Measurements from ENCODE around the gene ST8SIA6. TPM values are rescaled to one million over a fixed set of nuclear protein-coding genes. Genes with fewer than 3 reads are reported as not detected.
"Not testable (repeated sequence)": the region's sequence is repeated elsewhere in the genome, so short reads cannot be mapped to it uniquely, and the experiment has no call there.

The ST8SIA6 gene
- total RNA-seq, 1 experiment from 2014 or later = 0.91 TPM

DNA sequence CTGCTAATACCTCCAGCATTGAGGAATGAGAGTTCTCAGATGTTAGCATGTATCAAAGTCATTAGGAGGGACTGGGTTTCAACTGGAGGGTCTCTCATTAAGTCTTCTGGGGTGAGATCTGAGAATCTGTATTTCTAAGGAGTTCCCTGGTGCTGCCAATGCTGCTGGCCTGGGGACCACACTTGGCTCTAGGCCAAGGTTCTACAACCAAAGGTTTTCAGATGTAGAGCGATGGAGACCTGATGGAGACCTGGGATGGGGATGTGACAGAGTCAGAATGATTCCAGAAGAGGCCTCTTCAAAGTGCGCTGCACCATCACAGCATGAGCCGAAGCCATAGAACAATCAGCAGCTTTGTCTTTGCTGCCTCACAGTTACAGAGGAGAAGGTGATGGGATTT is 27.2 kb downstream of the ST8SIA6 start:
- DNase-seq (ENCODE audit: low read depth) = no peak

DNA sequence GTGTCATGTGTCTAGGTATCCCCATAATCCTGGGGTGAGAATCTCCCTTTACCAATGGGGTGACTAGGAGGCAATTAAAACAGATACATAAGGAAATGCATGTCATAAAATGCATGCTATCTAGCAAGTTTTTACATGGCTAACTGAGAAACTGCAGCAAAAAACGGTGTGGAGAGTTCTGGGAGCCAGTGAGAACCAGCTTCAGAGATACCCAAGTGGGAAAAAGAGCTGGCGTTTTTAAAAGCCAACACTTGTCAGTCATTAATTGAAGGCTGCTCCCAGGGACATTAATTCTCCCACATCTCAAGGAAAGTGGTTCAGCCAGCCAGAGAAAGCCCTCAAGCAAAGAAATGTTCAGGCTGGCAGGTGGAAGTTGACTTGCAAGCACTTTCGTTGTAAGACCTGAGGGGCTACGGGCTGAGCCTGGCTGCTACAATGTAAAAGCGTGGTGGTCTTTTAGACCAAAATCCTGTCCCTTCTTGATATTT is 28.1 kb downstream of the ST8SIA6 start:
- no peak for DNase-seq (ENCODE audit: low read depth)

DNA sequence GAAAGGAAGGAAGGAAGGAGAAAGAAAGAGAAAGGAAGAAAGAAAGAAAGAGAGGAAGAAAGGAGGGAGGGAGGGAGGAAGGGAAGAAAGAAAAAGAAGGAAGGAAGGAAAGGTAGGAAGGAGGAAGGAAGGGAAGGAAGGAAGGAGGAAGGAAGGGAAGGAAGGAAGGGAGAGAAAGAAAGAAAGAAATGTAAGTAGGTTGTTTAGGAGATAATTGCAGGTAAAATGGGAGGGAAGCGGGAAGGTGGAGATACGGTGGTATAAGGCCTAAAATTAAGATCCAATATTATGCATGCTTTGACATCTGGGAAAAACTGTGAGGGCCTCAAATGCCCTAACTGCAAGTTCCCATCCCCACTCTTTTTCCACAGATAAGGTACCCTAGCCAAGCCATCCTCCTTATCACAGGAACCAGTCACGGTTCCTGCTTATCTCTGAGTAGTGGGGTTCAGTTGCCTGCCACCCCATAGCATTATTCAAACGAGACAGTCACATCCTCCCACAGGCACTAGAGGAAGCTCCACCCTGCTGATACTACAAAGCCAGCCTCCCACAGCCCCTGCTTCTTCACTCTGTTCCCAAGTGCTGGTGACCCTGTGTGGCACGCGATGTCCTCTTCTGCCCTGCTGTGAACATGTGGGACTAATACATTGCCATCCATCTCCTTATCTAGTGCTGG is 28.7 kb downstream of the ST8SIA6 start:
- DNase-seq (ENCODE audit: low read depth) = no peak

DNA sequence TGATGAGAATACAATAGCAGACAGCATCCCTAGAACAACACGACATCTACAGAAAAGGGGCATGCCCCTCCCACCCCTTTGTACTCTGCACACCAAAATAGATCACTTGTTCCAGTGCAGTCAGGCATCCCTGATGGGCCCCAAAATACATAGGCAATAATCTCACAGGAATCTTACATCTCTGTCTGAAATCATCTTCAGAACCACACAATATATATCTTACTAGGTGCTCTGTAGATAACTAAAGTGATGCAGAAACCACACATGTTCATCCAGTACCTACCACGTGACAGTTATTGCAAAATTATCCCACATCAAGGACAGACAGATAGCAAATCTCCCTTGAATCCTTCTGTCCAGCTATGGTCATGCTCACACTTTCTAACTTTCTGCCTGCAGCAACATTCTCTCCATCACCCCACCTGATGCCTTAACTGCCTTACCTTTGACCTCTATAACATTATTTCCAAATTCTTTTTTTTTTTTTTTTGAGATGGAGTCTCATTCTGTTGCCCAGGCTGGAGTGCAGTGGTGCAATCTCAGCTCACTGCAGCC is 30.7 kb downstream of the ST8SIA6 start:
- DNase-seq (ENCODE audit: low read depth) = no peak

DNA sequence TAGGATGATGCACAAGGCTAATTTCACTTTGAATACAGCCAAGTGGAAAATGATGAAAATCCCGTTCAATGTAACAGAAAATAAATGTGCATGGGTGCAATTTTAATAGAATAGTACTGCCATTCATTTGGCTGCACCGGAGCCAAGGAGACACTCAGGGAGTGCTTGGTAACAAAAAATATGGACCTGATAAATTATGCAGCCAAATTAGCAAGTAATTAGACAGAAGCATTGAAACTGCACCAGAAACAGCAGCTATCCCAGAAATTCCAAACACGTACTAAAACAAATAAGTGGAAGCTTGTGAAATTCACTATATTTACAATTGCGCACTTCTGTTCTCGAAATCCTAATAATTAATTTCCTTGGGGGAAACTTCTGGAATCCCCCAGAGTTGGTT is 31.5 kb downstream of the ST8SIA6 start:
- no peak for DNase-seq (ENCODE audit: low read depth)

DNA sequence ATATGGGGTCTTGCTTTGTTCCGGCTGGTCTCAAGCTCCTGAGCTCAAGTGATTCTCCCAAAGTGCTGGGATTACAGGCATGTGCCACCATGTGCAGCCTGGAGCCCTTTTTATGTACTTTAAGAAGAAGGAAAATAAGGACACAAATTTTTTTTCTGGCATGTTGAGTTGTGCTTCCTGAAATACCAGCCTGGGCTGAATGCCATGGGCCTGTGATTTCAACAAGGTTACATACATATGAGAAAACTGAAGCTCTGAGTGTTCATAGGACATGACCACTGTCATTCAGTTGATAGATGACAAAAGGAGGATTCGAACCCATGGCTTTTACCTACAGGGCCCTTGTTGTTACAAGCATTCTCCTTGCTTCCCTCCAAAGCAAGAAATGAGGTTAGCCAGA is 36.1 kb downstream of the ST8SIA6 start:
- DNase-seq (ENCODE audit: low read depth) = no peak

DNA sequence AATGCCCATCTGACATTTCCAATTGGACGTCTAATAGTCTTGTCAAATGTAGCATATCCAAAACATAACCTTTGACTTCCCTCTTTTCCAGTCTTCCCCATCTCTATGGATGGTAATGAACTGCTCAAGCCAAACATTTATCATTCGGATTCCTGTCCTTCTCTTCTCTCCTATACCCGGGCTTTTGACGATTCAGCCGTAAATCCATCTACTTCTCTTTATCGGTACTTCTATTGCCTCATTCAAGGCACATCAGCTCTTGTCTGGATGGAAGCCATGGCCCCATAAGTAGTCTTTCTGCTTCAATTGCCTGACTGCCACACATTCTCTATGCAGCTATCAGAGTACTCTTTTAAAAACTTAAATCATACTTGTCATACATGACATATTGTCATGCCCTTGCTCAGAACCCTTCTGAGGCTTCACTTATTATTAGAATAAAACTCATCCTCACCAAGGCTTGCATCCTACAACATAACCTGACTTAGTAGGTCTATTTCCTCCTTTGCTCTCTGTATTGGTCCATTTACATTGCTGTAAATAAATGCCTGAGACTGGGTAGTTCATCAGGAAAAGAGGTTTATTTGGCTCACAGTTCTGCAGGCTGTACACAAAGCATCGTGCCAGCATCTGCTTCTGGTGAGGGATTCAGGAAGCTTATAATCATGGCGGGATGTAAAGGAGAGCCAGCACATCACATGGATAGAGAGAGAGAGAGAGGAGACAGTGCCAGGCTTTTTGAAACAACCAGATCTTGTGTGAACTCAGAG is 37.8 kb downstream of the ST8SIA6 start:
- DNase-seq (ENCODE audit: low read depth) = no peak

DNA sequence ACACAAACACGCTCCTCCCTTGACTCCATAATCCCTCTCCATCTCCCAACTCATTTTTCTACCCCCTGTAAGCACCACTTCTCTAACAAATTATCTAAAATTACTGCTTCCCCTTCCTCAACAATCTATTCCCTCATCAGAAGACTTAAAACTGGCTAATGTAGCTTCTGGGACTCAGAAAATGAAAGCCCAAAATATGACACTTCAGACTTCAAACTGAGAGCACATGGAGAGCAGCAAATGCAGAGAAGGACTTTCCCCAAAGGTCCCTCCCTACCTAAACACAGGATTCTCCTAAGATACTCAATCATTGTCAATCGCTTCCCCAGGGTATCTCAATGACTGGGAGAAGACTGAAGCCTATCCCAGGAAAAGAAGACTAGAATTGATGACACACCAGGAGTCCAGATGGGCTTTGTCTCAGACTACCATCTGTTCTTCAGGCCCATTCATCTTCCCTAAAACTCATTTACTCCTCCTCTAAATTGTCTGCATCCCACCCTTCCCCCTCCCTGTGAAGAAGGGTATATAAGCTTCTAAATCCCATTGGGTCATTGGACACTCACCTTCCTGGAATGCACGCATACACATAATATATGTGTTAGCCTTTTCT is 39.2 kb downstream of the ST8SIA6 start:
- DNase-seq (ENCODE audit: low read depth) = no peak

DNA sequence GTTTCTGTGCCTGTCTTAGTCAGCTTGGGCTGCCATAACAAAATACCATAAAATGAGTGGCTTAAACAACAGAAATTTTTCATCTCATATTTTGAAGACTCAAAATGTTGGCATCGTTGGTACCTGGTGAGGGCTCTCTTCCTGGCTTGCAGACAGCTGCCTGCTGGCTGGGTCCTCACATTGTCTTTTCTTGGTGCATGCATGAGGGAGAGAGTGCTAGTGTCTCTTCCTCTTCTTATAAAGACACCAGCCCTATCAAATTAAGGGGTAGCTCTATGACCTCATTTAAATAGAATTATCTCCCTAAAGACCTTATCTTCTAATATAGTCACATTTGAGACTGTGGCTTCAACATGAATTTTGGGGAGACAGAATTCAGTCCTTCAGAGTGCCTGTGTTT is 39.9 kb downstream of the ST8SIA6 start:
- DNase-seq (ENCODE audit: low read depth) = no peak

DNA sequence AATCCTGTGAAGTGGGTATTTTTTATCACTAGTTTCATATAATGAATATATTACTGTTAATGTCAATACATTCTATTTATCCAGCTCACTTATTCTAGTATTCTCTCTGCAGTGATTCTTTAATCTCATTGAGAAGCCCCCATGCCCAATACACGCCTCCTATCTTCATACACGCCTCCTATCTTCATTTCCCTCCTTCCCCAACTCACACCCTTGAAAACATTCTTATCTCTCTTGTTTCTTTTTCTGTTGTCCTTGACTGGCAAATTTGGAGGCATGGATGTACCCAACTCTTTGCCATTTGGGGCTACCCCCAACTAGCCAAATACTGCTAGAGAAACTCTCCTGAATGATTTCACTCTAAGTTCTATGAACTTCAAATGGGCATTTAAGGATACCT is 40.5 kb downstream of the ST8SIA6 start:
- DNase-seq (ENCODE audit: low read depth) = no peak

DNA sequence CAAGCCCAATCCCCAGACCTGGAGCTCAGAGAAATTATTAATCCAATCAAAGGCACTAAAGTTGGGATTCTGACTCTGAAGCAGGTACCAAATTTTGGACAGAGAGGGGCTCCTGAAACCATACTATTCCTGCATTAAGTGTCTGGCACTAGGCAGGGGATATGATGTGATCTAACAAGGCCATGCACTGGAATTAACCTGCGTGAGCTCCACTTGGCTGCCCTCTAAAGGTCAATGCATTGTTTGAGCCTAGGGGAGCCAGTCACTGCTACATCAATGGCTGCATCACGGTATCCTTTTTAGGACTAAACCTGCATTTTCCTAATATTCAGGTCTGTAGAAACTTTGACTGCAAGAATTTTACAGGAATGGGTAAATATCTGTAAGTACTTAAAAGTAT is 42.1 kb downstream of the ST8SIA6 start:
- DNase-seq (ENCODE audit: low read depth) = no peak

DNA sequence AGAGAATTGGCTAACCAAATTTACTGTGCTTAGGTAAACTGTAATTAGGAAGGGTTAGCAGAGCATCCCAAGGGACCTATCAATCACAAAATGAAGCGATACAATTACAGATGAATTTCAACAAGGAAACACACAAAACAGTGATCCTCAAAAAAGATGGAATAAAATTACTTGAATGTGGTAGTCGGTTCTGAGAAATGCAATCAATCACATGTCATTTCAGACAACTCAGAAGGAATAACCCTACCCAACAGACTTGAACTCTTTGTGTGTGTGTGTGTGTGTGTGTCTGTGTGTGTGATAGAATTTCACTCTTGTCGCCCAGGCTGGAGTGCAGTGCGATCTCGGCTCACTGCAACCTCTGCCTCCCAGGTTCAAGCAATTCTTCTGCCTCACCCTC is 43.5 kb downstream of the ST8SIA6 start:
- no peak for DNase-seq (ENCODE audit: low read depth)

DNA sequence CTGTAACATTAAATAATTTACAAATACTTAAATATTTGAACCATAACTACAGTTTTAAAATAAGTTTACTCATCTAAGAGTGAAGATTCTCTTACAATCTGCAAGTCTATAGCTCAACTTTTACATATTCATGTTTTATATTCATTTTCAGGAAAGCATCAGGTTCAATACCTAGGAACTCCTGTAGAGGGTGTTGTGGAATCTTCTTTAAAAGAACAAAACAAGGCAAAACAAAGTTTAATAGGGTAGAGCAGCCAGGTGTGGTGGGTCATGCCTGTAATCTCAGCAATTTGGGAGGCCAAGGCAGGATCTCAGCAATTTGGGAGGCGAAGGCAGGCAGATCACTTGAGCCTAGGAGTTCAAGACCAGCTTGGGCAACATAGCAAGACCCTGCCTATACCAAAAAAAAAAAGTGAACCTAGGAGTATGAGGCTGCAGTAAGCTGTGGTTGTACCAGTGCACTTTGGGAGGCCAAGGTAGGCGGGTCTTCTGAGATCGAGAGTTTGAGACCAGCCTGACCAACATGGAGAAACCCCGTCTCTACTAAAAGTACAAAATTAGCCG is 45.1 kb downstream of the ST8SIA6 start:
- DNase-seq (ENCODE audit: low read depth) = no peak

DNA sequence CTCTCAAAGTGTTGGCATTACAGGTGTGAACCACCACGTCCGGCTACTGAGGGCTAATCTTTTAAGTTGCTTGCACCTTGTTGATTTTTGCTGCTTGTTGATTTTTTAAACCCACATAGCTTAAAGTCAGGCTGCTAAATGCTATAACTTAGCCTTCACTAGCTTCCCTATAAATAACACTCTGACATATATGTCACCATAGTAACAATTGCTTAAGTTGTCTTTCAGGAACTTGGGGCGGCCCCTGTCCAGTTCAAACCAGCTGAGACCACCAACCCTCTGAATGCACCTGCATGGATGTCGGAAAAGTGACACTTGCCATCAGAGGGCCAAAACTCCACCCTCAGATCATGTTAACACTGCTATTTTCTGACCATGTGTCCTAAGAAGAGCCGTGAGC is 47.3 kb downstream of the ST8SIA6 start:
- DNase-seq (ENCODE audit: low read depth) = no peak

DNA sequence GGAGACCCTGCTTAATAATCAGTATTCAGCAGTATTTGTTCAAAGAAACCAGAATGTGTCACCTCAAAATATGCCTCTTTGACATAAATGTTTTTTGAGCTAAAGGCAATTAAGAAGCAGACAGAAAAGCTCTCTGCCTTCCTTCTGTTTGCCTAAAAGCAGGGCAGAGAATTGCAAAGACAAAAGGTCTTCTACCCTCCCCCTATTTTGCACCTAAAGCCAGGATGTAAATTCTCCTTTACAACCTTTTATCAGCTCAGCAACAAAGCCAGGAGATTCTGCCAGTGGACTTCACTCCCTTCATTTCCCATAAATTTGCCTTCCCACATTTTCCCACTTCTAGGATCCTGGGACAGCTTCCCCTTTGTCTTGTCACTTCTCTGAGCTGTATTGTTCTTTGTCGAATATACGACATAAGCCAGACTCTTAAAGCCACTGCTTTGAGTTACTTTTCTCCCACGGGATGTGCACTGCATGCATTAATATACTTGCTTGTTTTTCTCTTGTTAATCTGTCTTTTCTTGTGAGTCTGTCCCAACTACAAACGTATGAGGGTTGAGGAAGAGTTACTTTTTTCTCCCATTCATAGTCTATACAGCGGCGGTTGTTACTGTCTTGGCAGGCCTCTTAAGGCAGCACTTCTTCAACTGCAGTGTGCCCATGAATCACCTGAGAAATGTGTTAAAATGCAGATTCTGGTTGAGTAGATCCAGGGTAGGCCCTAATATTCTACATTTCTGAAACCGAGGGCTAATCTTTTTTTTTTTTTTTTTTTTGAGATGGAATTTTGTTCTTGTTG is 48.2 kb downstream of the ST8SIA6 start:
- DNase-seq (ENCODE audit: low read depth) = no peak

DNA sequence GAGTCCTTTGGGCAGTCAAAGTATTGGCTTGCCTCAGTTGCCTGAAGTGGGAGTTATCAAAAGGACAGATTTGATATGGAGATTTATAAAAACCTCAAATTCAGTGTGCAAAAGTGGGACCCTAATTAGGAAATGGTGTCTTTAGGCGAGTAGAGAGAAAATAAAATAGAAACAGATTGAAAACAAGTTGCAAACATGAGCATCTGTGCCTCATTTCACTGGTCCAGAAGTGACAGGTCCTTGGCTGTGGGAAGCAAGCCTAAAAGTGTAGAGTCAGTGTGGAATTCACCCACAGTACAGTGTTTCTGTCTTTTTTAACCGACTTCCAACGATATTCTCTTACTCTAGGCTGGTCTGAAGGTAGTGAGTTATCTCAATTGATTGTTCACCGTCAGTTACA is 51.2 kb downstream of the ST8SIA6 start:
- DNase-seq (ENCODE audit: low read depth) = no peak

DNA sequence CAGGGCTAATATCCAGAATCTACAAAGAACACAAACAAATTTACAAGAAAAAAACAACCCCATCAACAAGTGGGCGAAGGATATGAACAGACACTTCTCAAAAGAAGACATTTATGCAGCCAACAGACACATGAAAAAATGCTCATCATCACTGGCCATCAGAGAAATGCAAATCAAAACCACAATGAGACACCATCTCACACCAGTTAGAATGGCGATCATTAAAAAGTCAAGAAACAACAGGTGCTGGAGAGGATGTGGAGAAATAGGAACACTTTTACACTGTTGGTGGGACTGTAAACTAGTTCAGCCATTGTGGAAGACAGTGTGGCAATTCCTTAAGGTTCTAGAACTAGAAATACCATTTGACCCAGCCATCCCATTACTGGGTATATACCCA is 52.4 kb downstream of the ST8SIA6 start:
- not testable (repeated sequence) for DNase-seq (ENCODE audit: low read depth)

DNA sequence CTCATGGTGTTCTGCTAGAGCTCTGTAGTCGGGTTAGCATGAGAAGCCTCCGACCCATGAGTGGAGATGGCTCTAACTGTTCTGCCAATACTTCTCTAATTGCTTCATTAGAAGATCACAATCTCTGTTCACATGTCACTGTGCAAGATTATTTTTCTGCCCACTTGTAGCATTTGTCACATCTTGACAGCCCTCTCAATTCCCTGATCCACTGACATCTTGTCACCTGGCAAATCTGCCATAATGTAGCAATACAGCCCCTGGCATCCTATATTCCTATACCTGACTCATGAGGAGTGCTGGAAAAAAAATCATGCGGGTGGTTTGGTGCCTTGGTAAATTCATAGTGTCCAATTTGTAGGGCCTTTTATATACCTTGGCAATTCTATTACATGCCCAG is 58.4 kb downstream of the ST8SIA6 start:
- DNase-seq (ENCODE audit: low read depth) = no peak

DNA sequence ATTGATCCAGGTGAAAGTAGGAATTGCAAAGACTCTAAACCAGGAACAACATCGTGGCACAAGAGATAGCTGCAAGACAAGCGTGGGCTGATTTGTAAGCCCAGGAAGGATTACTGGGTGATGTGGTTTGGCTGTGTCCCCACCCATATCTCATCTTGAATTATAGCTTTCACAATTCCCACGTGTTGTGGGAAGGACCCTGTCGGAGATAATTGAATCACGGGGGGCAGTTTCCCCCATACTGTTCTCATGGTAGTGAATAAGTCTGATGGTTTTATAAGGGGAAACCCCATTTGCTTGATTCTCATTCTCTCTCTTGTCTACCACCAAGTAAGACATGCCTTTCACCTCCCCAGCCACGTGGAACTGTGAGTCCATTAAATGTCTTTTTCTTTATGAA is 59.5 kb downstream of the ST8SIA6 start:
- no peak for DNase-seq (ENCODE audit: low read depth)

DNA sequence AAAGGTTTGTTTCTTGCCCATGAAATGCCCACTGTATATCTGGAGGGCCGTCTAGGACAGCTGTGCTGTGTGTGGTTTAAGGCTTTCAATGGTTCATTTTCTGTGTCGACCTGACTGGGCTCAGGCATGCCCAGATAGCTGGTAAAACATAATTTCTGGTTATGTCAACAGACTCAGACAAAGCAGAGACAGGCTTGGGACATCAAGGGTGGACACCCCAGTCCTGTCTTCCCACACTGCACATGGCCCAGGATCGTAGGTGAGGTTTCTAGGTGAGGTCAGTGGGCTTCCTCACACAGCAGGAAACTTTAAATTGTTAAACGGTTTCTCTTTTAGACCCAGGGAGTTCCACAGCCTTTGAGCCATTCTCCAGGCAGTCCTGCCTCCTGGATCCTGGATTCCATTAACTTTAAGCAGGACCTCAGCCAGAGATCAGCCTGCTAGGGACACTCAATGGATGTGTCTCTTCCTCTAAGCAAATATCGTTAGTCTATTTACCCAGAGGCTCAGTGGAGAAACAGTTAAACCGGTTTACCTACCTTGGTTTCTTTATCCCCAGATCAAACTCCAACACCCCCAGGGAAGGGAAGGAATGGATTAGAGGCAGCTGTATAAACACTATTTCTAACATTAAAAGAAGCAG is 66.4 kb downstream of the ST8SIA6 start:
- DNase-seq (ENCODE audit: low read depth) = no peak

DNA sequence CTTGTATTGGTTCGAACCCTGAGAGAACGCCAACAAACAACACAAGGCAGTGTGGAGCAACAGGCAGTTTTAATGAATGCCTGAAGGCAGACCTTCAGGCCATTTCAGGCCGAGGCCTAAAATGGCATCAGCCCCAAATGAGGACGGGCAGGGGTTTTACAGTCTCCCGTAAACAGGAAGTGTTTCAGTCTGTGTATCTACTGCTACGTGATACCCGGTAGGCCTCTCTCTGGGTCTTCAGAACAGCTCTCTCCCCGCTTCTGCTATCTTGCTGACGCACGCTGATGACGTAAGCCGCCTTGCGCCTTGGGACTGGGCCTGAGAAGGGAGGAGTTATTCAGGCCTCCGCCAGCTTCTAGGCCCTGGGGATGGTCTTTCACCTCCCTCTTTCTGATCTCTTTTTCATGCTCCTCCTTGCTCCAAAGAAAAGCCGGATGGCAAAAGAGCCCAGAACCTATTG is 67.7 kb downstream of the ST8SIA6 start:
- no peak for DNase-seq (ENCODE audit: low read depth)

Measured in Daoy (cell line).